ENCODE data around the gene BEAN1.

BEAN1 gene

DNA sequence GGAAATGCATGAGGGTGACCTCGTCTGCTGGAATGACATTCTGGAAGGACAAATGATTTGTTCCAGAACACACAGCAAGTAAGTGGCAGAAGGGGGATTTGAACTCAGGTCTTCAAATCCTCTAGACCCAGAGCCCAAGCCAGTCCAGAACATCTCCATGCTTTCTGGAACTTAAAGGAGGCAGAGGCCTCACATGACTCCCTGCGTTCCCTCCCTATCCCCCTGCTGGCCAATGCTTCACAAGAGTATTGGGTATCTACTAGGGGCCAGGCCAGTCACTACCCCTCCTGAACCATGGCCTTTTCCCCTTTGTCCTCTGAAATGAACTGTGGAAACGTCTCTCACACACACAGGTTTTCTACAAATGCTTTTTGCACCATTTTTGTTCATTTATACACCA, 7.6 kb upstream of the BEAN1 start:
- DNase-seq (ENCODE audit: low read depth) = peak; percentile 38

DNA sequence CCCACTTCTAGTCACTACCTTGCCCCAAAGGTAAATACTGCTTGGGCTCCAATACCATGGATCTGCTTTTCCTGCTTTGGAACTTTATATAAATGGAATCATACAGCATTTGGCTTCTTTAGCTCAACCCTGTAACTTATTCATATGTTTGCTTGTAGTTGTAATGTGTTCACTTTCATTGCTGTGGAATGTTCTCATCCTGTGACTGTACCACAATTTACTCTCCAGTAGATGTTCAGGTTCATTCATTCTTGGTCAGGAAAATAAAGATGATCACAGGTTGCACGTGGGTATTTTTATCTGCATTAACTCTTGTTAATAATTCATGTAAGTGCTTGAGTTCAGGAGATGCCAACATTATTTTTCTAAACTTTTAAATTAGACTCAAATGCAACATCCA, 6.7 kb upstream of the BEAN1 start:
- no peak for DNase-seq (ENCODE audit: low read depth)

DNA sequence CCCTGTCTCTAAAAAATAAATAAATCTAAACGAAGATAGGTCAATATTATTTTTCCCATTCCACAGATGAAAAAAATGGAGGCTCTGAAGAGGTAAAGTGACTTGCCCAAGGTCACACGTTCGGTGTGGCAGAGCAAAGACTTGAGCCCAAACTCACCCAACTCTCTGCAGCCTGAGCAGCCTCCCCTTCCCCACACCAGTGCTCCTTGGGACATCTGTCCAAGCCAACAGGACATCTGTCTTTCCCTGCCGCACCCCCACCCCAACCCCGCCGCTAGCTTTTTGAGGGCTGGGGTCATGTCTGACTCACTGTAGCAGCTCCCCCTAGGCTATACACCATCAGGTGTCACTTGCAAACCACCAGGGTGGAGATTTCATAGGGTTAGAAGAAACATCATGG, 5.2 kb upstream of the BEAN1 start:
- DNase-seq (ENCODE audit: low read depth) = no peak

DNA sequence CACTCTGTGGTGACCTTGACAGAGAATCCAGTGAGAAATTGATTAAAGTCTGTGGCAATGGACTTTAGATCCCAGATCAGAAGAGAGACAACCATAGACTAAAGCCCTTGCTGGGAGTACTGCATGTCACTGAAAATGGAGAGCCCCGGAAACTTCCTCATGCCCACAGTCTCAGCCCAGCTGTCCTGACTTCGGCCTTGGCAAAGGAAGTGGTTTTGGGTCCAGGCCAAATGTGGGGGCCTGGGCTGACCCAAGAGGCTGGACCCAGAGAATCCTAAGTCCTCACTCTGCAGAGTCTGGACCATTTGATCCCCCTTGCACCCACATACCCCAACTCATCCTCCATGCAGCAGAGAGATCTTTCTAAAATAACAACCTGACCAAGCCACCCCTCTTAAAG, 4.7 kb upstream of the BEAN1 start:
- DNase-seq (ENCODE audit: low read depth) = no peak

DNA sequence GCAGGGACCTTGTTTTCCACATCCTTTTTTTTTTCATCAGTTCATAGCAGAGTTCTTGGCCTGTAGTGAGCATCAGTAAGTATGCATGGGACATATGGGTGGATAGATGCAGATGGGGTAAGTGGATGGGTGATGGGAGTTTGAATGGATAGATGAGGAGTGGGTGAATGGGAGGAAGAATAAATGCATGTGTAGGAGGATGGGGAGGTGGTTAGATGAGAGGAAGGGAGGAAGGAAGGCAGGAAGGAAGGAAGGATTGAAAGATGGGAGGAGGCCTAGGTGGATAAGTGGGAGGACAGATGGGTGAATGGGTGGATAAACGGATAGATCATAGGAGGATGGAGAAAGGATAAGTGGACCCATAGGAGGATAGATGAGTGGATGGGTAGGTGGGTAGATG, 3.9 kb upstream of the BEAN1 start:
- DNase-seq (ENCODE audit: low read depth) = no peak

DNA sequence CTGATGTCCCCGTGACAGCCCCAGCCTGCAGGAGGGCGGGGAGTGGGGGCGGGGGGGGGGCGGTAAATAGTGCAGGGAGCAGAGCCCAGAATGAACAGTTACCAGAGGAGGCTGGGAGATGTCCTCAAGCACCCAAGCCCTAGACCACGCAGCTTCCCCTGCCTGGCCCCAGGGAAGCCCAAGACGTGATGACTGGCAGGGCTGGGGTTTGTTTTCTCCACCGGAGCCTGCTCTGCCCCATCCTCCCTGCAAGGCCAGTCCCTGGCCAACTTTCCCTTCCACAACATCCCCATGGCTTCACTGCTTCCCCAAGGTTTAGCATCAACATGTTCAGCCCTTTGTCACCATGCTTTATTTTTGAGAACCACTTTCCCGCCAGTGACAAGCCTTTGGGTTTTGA, 1.4 kb upstream of the BEAN1 start:
- no peak for DNase-seq (ENCODE audit: low read depth)

DNA sequence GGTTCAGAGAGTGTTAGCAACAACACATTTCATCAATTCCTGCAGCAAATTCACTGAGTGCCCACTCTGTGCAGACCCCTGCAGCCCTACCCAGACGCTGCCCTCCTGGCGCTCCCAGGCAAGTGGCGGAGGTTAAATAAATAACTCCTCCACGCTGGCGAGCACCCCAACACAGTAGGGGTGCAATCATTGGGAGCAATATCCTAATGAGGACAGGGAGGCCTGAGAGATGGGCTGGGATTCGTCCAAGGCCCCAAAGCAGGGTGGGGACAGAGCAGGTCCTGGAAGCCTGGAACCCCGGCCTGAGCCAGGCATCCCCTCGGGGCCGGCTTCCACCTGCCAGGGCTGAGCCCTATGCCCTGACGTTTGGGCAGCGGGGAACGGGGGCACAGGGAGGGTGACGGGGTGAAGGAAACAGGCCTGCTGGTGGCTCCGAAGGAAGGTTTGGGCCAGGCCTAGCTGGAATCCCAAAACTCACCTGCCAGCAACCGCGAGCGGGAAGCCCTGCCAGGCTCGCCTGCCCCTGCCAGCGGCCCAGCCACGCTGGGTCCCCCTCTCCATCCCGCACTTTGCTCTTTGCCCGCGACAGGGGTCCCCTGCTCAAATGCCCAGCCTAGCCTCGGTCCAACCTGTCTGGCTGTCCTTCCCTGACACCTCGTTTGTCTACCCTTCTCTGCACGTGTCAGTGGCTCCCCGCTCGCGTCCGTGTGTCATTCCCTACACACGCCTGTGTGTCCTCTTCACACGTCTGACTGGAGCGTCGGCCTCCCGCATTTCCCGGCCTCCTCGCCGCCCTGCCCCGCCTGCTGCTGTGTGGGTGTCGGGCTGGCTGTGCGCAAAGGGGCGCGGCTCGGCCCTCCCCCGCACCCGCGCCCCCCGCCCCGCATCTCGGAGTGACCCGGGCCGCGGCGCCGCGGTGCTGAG, 721 bp upstream of the BEAN1 start:
- peak; percentile 29 for DNase-seq (ENCODE audit: low read depth)

DNA sequence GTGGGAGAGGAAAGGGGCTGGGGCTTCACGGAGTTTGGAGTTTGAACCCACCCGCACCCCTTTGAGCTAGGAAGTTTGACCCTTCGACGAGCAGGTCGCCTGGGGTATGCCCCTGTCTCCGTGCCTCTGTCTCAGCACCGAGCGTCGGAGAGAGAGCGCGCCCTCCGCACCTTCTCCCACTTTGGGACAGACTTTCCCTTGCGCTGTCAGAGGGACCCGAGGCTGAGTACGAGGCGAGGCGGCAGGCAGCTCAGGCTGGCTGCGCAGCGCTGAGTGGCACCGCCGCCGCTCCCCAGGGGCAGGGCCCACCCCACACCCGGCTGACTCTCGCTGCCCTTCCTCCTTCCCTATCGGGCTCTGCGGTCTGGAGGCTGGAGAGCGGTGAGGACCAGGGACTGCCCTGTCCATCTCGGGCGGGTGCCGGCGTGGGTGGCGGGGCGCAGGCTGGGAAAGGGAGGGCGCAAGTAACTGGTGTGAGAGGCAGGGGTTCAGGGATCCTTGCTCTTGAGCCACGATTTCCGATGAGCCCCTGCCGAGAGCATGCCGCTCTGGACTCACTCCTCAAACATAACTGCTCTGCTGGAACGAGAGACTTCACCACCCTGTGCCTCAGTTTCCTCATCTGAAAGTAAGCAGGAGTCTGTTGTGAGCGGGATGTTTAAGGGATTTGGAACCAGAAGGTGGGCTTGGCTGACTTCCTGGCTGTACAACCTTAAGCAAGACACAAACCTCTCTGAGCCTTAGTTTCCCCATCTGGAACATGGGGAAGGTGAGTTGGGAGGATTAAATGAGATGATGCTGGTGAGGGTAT, 981 bp downstream of the BEAN1 start:
- DNase-seq (ENCODE audit: low read depth) = peak; percentile 16

DNA sequence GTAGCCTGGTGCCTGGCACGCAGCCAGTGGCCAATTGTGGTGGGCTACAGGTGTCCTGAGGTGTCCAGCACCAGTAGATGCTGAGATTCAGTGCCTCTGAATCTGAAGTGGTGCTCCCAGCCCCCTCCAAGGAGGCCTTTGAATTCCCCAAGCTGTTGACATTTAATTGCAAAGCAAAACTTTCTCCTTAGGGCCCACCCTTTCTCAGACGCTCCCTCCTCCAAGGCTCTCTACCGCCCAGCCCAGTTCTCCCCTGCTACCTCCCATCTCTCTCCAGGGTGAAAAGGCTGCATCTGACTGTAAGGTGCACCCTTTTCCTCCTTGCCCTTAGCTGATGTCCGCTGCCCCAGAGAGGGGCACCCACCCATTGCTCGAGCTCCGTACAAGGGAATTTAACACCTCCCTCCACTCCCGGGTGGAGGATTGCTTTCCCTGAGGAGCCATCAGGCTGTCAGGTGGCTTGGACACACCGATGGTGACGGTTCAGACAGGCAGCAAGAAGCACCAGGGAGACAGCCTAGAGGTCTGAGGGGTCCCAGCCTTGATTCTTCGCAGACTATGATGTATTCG, 1.7 kb downstream of the BEAN1 start:
- no peak for DNase-seq (ENCODE audit: low read depth)

DNA sequence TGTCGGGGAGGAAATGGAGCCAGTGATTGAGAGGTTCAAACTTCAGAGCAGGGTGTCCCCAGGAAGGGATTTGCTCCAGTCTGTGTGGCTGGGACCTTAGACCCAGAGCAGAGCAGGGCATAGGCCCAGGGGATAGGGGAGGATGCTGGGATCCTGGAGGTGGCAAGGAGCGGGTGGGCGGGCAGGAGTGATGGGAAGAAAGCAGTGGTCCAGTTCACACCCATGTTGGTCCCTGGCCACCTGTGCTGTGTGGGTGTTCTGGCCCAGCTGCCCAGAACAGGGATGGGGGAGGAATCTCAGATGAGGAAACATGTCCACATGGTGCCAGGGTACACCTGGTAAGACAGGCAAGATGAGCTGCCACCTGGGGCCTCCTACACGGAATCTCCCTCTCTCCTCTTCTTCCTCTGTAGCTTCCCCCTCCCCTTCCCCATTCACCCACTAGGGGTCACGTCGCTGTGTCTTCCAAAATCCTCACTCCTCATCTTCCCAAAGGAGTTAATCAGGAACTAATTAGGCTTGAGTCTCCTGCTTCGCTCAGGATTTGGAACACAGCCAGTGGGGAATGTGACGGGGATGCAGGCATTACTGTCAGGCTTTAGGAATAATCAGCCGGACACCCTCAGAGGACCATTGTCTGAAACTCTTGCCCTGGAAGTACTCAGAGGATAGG, 2.3 kb downstream of the BEAN1 start:
- DNase-seq (ENCODE audit: low read depth) = no peak

DNA sequence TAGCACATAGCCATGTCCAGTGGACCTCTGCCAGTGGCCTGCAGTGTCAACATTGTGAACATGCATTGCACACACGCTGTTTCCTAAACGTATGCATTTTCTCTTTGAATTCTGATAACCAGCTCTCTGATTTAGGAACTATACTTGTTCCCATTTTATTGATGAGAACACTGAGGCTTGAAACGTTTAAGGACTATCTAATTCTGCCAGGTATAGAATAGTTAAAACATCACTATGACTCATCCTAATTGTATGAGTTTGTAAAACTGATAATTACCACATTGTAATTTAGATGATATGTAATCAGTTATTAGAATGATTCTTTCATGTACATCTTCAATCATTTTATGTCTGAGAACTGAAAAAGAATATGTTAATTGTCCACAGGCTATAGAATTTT, 3.1 kb downstream of the BEAN1 start:
- DNase-seq (ENCODE audit: low read depth) = no peak

DNA sequence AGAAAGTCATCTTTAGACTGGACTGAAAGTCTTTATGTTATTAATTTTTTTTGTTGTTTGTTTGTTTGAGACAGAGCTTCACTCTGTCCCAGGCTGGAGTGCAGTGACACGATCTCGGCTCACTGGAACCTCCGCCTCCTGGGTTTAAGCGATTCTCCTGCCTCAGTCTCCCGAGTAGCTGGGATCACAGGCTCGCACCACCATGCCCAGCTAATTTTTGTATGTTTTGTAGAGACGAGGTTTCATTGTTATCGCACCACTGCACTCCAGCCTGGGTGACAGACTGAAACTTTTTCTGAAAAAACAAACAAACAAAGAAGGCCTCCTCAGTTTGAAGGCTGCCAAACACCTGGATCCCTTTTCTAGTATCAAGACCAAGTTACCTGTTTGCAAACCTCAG, 4.7 kb downstream of the BEAN1 start:
- DNase-seq (ENCODE audit: low read depth) = no peak

DNA sequence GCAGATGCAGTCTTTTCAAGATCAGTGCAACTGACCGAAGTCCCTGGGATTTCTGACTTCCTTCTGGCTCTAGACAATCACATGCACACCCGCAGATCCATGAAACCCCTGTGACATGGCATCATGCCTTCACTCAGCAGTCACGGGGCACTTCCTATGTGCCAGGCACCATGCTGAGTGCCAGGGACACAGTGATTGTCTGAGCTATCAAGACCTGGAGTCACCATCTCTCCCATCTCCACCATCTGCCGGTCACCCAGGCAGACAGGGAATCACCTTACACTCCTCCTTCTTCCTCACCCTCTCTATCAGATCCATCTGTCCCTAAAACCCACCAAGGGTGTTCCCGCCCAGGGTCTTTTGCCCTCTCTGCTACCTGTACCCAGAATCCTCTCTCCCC, 5.3 kb downstream of the BEAN1 start:
- no peak for DNase-seq (ENCODE audit: low read depth)

DNA sequence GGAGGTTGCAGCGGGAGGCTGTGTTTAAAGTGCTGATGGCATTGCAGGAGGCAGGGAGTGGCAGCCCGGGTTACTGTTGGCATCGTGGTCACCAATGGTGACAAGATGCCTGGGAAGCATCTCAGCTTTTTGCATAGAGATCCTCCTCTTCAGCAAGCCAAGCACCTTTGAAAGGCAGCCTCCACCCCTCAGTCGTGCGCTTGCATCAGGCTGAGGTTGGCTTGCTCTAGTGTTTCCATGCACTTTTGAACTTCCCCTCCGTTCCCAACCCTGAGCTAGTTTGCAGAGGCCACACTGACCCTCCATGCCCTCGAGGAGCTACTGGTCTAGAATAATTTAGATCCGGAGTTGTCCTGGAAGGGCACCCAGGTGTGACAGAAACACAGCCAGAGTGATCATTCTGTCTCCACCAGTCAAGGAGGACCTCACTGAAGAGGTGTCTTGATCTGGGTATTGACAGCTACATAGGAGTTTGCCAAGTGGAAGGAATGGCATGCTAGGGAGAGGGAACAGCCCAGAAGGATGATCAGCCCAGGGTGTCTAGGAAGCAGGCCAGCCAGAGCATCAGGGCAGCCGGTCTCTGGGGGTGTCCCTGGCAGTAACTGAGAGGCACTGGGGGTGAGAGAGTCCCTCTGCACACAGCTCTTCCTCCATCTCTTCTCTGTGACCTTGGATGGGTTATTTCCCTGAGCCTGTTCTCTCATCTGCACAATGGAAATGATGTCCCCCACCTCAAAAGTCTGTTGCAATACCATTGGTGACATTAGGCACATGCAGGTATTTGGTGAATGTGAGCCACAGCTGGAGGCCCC, 7.7 kb downstream of the BEAN1 start:
- DNase-seq (ENCODE audit: low read depth) = no peak

DNA sequence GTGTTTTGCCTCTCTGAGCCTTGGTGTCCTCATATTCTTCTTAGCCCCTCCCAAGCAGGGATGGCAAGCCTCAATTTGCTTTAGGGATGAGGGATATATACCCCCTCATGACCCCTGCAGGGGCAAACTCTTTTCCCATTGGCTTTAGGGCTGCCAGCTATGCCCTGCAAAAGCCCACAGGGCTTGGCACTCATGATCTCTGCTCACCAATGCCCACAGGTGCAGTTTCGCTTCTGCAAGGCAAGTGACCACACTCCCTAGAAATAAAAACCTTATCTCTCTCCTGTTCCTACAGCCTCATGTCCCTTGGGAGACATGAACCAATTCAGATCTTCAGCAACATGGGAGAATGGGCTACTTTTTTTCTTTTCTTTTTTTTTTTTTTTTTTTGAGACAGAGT, 8.8 kb downstream of the BEAN1 start:
- DNase-seq (ENCODE audit: low read depth) = no peak

DNA sequence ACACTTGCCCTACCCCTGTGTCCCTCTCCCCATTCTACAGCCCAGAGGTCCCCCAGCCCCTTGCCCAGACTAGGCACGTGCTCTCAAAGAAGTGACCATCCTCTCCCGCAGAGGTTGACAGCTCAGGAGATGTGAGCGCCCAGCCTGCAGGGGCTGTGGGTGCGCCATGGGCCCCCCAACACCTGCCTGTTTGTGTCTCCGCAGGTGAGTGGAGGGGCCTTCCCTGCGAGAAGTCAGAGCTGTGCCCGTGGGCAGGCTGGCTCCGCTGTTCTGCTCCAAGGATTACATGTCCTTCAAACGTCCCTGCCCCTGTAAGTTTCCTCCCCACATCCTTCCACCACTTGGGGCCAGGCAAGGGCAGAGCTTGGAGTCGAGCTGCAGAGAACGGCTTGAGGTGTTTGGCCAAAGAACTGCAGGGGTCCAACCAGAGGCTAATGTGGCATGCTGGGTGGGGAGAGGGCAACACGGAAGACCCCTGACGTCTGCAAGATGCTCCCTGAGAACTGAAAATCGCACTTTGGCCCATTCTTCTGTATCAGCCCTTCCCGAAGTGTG, 10.4 kb downstream of the BEAN1 start:
- no peak for DNase-seq (ENCODE audit: low read depth)

DNA sequence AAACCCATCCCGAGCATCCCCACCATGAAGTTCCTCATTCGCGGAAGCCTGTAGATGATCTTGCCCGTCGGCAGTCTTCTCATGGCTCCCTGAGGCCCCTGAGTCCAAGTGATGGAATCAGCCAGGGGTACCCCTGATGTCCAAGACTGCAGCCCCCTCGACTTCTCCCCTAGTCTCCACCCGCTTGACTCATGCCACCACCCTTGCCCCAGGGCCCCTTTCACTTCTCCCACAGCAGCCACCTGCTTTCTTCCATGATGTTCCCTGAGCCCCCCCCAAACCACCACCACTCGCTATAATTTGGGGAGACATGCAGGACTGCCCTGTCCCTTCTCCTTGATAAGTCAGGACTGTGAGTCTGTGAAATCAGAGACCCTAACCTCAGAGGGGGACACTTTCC, 11.4 kb downstream of the BEAN1 start:
- DNase-seq (ENCODE audit: low read depth) = no peak

DNA sequence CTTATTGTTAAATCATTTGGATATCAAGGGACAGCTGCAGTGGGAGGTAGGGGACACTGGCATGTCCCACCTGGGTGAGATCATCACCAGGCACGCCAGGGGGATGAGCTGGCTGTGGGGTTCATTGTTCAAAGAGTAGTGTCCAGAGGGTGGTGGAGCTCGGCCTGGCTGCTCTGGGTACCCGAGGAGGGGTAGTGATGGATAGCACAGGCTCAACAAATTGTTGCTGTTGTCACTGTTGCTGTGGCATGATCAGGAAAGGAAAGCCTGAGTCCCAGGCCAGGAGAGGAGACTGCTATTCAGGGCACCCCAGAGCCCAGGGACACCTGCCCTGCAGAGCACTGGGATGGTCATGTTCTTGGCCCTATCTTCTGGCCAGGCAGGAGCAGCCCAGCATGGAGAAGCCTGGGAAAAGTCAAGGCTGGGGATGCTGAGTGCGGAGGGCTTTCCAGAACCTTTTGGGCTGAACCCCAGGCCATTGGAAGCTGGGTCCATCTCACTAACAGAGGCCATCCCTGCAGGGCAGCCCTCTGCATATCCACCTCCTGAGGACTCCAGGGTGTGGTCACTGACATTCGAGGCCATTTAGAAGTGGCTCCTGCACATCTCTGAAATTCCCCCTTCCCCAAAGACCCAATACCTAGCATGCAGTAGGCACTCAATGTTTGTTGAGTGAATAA, 12.1 kb downstream of the BEAN1 start:
- no peak for DNase-seq (ENCODE audit: low read depth)

DNA sequence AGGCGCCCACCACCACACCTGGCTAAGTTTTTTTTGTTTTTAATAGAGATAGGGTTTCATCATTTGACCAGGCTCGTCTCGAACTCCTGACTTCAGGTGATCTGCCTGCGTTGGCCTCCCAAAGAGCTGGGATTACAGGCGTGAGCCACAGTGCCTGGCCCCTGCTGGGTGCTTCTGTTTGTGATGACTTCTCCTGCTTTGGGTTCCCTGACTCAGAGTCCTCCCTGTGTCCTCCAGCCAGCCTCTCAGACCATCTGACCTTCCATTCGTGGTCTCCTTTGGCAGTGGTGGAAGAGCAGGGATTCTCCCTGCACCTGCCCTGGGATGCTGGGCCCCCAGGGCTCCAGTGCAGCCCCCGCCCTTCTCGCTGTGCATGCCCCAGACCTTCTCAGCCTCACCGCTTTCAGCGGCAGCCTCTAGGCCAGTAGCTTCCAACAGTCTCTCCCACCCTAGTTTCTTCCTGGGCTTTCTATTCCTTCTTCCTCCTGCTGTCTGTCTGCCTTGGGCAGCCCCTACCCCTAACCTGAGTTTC, 13.2 kb downstream of the BEAN1 start:
- DNase-seq (ENCODE audit: low read depth) = no peak

DNA sequence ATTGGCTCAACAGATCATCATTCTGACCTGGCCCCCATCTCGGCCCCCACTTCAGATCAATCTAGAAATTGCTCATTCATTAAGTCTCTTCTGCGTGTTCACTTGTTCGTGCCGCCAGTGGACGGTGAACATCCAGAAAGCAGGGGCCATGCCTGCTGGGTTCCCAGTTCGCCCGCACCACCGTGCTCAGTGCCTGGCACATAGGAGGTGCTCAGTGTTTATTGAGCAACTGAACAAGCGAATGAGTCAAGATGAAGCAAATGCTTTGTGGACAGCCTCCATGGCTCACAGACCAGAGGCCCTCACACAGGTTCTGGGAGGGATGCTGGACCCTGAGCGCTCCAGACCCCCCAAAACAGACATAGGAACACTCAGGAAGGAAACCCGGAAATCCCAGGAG, 13.9 kb downstream of the BEAN1 start:
- no peak for DNase-seq (ENCODE audit: low read depth)
